SK-N-MC (cell line): ENCODE results near the gene ABCB4.
"Not testable (repeated sequence)": the region's sequence is repeated elsewhere in the genome, so short reads cannot be mapped to it uniquely, and the experiment has no call there.

Experiments
- EZH2 ChIP-seq: fragments of 200-600 bp; sonication (generic); IDR thresholded peaks from one replicate; pipeline ENCODE4 v1.6.1; 2017; ENCODE audit warnings: antibody characterized with exemption
- FOXP2 ChIP-seq: optimal IDR thresholded peaks from 2 replicates; pipeline ENCODE3; 2011; ENCODE audit warnings: mild to moderate bottlenecking, moderate library complexity; ENCODE audit not compliant: insufficient read depth; ENCODE audit errors: extremely low read length, control extremely low read depth
- POLR2AphosphoS5 ChIP-seq: IDR thresholded peaks from 2 replicates; pipeline ENCODE4 v1.6.1; 2012; ENCODE audit warnings: mild to moderate bottlenecking, low read depth, low read length, borderline replicate concordance

DNA sequence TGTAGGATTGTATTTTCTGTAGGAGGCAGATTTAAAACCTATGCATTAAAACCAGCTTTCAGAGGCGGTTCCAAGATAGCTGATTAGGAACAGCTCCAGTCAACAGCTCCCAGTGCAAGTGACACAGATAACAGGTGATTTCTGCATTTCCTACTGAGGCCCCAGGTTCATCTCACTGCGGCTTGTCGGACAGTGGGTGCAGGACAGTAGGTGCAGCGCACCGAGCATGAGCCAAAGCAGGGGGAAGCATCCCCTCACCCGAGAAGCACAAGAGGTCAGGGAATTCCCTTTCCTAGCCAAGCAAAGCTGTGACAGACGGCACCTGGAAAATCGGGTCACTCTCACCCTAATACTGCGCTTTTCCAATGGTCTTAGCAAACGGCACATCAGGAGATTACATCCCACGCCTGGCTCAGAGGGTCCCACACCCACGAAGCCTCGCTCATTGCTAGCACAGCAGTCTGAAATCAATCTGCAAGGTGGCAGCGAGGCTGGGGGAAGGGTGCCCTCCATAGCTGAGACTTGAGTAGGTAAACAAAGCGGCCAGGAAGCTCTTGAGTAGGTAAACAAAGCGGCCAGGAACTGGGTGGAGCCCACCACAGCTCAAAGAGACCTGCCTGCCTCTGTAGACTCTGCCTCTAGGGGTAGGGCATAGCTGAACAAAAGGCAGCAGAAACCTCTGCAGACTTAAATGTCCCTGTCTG is 10.5 kb downstream of the ABCB4 start:
- TF ChIP-seq POLR2AphosphoS5, EZH2, FOXP2: not testable (repeated sequence)
